SK-N-SH treated with all-trans-retinoic acid at 6 μM for 48 hours (cell line): Measurements from ENCODE around the gene ZNF672.
"Not testable (repeated sequence)": the region's sequence is repeated elsewhere in the genome, so short reads cannot be mapped to it uniquely, and the experiment has no call there.

Experiments
- ATAC-seq: fragments of 200-7000 bp; cut with Tn5 transposase; 3 replicates; pipeline ENCODE4 v1.9.1; 2020; ENCODE audit warnings: mild to moderate bottlenecking, moderate library complexity
- ARNTL ChIP-seq: fragments of 450-650 bp; formaldehyde crosslinking; IDR thresholded peaks from 2 replicates; pipeline ENCODE4 v1.5.0; 2020; ENCODE audit warnings: low read depth, mild to moderate bottlenecking, moderate library complexity, borderline replicate concordance
- BACH2 ChIP-seq: fragments of 250-450 bp; sonication (Bioruptor Pico); IDR thresholded peaks from 2 replicates; pipeline ENCODE4 v1.9.0; 2021; ENCODE audit warnings: mild to moderate bottlenecking, borderline replicate concordance
- CSDC2 ChIP-seq: fragments of 250-450 bp; sonication (Bioruptor Pico); IDR thresholded peaks from 2 replicates; pipeline ENCODE4 v1.5.0; 2020; ENCODE audit warnings: mild to moderate bottlenecking, moderate library complexity
- GLIS3 ChIP-seq: fragments of 250-450 bp; sonication (Bioruptor Pico); IDR thresholded peaks from 2 replicates; pipeline ENCODE4 v1.5.0; 2020; ENCODE audit warnings: mild to moderate bottlenecking, moderate library complexity
- ISL1 ChIP-seq: fragments of 250-450 bp; sonication (Bioruptor Pico); IDR thresholded peaks from 2 replicates; pipeline ENCODE4 v2.1.2; 2022; ENCODE audit warnings: mild to moderate bottlenecking, moderate library complexity
- OSR1 ChIP-seq: fragments of 250-450 bp; sonication (Bioruptor Pico); IDR thresholded peaks from 2 replicates; pipeline ENCODE4 v1.8.0; 2022; ENCODE audit warnings: moderate library complexity, mild to moderate bottlenecking, inconsistent platforms
- PPARA ChIP-seq: fragments of 250-450 bp; sonication (Bioruptor Pico); IDR thresholded peaks from 2 replicates; pipeline ENCODE4 v1.5.0; 2020; ENCODE audit warnings: mild to moderate bottlenecking, borderline replicate concordance
- RARB ChIP-seq: fragments of 250-450 bp; sonication (Bioruptor Pico); IDR thresholded peaks from 2 replicates; pipeline ENCODE4 v1.8.0; 2021; ENCODE audit warnings: mild to moderate bottlenecking, moderate library complexity
- SNAI2 ChIP-seq: fragments of 250-450 bp; sonication (Bioruptor Pico); IDR thresholded peaks from 2 replicates; pipeline ENCODE4 v1.5.0; 2020; ENCODE audit warnings: mild to moderate bottlenecking, moderate library complexity
- TCF4 ChIP-seq: fragments of 250-450 bp; sonication (Bioruptor Pico); IDR thresholded peaks from 2 replicates; pipeline ENCODE4 v1.8.0; 2021; ENCODE audit warnings: mild to moderate bottlenecking, moderate library complexity, borderline replicate concordance
- TOX ChIP-seq: fragments of 250-450 bp; sonication (Bioruptor Pico); IDR thresholded peaks from 2 replicates; pipeline ENCODE4 v1.8.0; 2021; ENCODE audit warnings: mild to moderate bottlenecking, moderate library complexity, borderline replicate concordance
- ZC3H10 ChIP-seq: fragments of 250-450 bp; sonication (Bioruptor Pico); IDR thresholded peaks from 2 replicates; pipeline ENCODE4 v1.5.1; 2021; ENCODE audit warnings: mild to moderate bottlenecking, moderate library complexity
- ZFP3 ChIP-seq: fragments of 250-450 bp; sonication (Bioruptor Pico); IDR thresholded peaks from 2 replicates; pipeline ENCODE4 v1.5.0; 2020; ENCODE audit warnings: mild to moderate bottlenecking, moderate library complexity
- ZFP30 ChIP-seq: fragments of 450-650 bp; formaldehyde crosslinking; IDR thresholded peaks from 2 replicates; pipeline ENCODE4 v1.5.0; 2022; ENCODE audit warnings: mild to moderate bottlenecking, moderate library complexity
- ZNF565 ChIP-seq: fragments of 450-650 bp; formaldehyde crosslinking; conservative IDR thresholded peaks from 2 replicates; pipeline ENCODE4 v1.5.0; 2020; ENCODE audit warnings: low read depth, mild to moderate bottlenecking, moderate library complexity
- ZNF70 ChIP-seq: fragments of 450-650 bp; formaldehyde crosslinking; IDR thresholded peaks from 2 replicates; pipeline ENCODE4 v1.5.0; 2020; ENCODE audit warnings: mild to moderate bottlenecking, moderate library complexity
- ZNF8 ChIP-seq: fragments of 450-650 bp; formaldehyde crosslinking; IDR thresholded peaks from 2 replicates; pipeline ENCODE4 v1.5.0; 2020; ENCODE audit warnings: mild to moderate bottlenecking, moderate library complexity
- TF ChIP-seq, protein P1 (sequence below): fragments of 250-450 bp; sonication (Bioruptor Pico); IDR thresholded peaks from 2 replicates; pipeline ENCODE4 v1.5.1; 2020; ENCODE audit warnings: low read depth, mild to moderate bottlenecking, moderate library complexity
- TF ChIP-seq, protein P2 (sequence below): fragments of 250-450 bp; sonication (Bioruptor Pico); IDR thresholded peaks from 2 replicates; pipeline ENCODE4 v1.8.0; 2020; ENCODE audit warnings: mild to moderate bottlenecking, moderate library complexity, borderline replicate concordance
- TF ChIP-seq, protein P3 (sequence below): fragments of 250-450 bp; sonication (Bioruptor Pico); IDR thresholded peaks from 2 replicates; pipeline ENCODE4 v1.5.1; 2021; ENCODE audit warnings: mild to moderate bottlenecking, moderate library complexity
- TF ChIP-seq, protein P4 (sequence below): fragments of 250-450 bp; sonication (Bioruptor Pico); IDR thresholded peaks from 2 replicates; pipeline ENCODE4 v1.8.0; 2021; ENCODE audit warnings: low read depth, mild to moderate bottlenecking, moderate library complexity, borderline replicate concordance
- TF ChIP-seq, protein P5 (sequence below): fragments of 250-450 bp; sonication (Bioruptor Pico); IDR thresholded peaks from 2 replicates; pipeline ENCODE4 v1.5.0; 2020; ENCODE audit warnings: mild to moderate bottlenecking, moderate library complexity

Gene ZNF672

DNA sequence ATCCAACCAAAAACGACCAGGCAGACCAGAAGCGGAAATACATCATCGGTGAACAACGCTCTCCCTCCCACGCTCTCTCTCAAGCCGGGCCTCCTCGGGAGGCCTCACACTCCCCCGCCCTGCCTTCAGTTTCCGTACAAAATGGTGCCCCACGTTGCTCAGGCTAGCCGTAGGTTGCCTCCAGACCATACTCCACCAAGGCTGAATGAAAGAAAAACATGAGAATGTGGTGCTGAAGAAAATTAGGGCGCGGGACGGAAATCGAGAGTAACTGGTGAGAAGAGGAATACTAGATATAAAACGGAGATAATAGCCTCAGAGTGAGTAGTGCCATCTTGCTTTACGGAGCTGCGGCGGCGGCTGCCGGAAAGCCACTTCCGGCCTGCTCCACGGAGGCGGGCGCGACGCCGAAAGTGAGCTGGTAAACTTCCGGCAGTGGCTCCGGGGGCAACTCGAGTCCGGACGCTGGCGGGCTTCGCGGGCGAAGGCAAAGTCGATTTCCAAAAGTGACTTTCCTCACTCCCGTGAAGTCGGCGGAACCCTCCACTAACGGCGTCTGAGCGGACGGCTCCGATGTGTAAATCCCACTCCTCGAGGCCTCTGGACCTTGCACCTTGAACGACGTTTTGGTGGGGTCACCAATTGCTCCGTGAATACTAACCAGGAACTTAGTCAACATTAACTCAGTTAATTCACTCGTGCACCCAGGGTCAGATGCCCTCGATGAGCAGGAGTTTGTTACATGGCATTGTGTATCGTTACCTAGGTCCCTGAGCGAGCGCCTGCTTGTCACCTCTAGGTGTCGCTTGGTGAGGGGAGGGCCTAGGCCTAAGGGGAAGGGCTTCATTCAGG is 11.9 kb upstream of the ZNF672 start, which contains the start of gene SH3BP5L:
SH3BP5L (minus strand) TSS at position 7 of the 852 bp plus-strand sequence. CDS start 980 bp downstream, outside the sequence.
- peak; percentile 92 for ATAC-seq
- TF ChIP-seq TCF4 (no peak), OSR1 (CRISPR knock-in tag) (no peak), ARNTL (CRISPR knock-in tag) (no peak), ISL1 (CRISPR knock-in tag) (no peak), ZC3H10 (CRISPR knock-in tag) (no peak), GLIS3 (CRISPR knock-in tag) (no peak), ZNF8 (CRISPR knock-in tag) (no peak), ZNF565 (no peak), PPARA (CRISPR knock-in tag) (no peak), CSDC2 (CRISPR knock-in tag) (no peak), BACH2 (CRISPR knock-in tag) (no peak), ZNF70 (no peak)
- TF ChIP-seq, protein P1, sequence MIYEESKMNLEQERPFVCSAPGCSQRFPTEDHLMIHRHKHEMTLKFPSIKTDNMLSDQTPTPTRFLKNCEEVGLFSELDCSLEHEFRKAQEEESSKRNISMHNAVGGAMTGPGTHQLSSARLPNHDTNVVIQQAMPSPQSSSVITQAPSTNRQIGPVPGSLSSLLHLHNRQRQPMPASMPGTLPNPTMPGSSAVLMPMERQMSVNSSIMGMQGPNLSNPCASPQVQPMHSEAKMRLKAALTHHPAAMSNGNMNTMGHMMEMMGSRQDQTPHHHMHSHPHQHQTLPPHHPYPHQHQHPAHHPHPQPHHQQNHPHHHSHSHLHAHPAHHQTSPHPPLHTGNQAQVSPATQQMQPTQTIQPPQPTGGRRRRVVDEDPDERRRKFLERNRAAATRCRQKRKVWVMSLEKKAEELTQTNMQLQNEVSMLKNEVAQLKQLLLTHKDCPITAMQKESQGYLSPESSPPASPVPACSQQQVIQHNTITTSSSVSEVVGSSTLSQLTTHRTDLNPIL (CRISPR knock-in tag) = no peak

DNA sequence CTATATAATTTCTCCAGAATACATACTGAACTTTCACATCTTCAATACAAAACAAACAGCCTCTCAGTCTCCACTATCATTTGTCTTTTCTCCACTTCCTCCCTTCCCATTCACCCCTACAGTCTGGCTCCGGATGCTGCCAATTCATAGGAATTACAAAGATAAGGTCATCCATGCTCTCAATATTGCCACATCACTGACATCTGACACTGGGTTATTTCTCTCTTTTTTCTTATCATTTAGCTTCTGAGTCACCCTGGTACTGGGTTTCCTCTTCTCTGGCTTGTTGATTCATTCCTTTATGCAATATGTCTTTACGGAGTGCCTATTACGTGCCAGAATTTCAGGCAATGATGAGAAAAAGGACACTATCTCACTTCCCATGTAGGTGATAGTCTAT is 9.2 kb upstream of the ZNF672 start:
- TF ChIP-seq, protein P2, sequence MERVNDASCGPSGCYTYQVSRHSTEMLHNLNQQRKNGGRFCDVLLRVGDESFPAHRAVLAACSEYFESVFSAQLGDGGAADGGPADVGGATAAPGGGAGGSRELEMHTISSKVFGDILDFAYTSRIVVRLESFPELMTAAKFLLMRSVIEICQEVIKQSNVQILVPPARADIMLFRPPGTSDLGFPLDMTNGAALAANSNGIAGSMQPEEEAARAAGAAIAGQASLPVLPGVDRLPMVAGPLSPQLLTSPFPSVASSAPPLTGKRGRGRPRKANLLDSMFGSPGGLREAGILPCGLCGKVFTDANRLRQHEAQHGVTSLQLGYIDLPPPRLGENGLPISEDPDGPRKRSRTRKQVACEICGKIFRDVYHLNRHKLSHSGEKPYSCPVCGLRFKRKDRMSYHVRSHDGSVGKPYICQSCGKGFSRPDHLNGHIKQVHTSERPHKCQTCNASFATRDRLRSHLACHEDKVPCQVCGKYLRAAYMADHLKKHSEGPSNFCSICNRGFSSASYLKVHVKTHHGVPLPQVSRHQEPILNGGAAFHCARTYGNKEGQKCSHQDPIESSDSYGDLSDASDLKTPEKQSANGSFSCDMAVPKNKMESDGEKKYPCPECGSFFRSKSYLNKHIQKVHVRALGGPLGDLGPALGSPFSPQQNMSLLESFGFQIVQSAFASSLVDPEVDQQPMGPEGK = no peak
- TF ChIP-seq SNAI2 (CRISPR knock-in tag) (no peak), RARB (CRISPR knock-in tag) (no peak), CSDC2 (CRISPR knock-in tag) (no peak), ZC3H10 (CRISPR knock-in tag) (no peak), ARNTL (CRISPR knock-in tag) (no peak), TOX (CRISPR knock-in tag) (no peak), PPARA (CRISPR knock-in tag) (no peak), GLIS3 (CRISPR knock-in tag) (no peak), ZFP3 (CRISPR knock-in tag) (no peak), ZNF8 (CRISPR knock-in tag) (no peak), ZFP30 (CRISPR knock-in tag) (no peak), TCF4 (no peak), BACH2 (CRISPR knock-in tag) (no peak)
- TF ChIP-seq, protein P3, sequence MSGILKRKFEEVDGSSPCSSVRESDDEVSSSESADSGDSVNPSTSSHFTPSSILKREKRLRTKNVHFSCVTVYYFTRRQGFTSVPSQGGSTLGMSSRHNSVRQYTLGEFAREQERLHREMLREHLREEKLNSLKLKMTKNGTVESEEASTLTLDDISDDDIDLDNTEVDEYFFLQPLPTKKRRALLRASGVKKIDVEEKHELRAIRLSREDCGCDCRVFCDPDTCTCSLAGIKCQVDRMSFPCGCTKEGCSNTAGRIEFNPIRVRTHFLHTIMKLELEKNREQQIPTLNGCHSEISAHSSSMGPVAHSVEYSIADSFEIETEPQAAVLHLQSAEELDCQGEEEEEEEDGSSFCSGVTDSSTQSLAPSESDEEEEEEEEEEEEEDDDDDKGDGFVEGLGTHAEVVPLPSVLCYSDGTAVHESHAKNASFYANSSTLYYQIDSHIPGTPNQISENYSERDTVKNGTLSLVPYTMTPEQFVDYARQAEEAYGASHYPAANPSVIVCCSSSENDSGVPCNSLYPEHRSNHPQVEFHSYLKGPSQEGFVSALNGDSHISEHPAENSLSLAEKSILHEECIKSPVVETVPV (CRISPR knock-in tag) = no peak
- TF ChIP-seq, protein P4, sequence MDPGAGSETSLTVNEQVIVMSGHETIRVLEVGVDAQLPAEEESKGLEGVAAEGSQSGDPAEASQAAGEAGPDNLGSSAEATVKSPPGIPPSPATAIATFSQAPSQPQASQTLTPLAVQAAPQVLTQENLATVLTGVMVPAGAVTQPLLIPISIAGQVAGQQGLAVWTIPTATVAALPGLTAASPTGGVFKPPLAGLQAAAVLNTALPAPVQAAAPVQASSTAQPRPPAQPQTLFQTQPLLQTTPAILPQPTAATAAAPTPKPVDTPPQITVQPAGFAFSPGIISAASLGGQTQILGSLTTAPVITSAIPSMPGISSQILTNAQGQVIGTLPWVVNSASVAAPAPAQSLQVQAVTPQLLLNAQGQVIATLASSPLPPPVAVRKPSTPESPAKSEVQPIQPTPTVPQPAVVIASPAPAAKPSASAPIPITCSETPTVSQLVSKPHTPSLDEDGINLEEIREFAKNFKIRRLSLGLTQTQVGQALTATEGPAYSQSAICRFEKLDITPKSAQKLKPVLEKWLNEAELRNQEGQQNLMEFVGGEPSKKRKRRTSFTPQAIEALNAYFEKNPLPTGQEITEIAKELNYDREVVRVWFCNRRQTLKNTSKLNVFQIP = no peak
- TF ChIP-seq, protein P5, sequence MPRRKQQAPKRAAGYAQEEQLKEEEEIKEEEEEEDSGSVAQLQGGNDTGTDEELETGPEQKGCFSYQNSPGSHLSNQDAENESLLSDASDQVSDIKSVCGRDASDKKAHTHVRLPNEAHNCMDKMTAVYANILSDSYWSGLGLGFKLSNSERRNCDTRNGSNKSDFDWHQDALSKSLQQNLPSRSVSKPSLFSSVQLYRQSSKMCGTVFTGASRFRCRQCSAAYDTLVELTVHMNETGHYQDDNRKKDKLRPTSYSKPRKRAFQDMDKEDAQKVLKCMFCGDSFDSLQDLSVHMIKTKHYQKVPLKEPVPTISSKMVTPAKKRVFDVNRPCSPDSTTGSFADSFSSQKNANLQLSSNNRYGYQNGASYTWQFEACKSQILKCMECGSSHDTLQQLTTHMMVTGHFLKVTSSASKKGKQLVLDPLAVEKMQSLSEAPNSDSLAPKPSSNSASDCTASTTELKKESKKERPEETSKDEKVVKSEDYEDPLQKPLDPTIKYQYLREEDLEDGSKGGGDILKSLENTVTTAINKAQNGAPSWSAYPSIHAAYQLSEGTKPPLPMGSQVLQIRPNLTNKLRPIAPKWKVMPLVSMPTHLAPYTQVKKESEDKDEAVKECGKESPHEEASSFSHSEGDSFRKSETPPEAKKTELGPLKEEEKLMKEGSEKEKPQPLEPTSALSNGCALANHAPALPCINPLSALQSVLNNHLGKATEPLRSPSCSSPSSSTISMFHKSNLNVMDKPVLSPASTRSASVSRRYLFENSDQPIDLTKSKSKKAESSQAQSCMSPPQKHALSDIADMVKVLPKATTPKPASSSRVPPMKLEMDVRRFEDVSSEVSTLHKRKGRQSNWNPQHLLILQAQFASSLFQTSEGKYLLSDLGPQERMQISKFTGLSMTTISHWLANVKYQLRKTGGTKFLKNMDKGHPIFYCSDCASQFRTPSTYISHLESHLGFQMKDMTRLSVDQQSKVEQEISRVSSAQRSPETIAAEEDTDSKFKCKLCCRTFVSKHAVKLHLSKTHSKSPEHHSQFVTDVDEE (CRISPR knock-in tag) = no peak
- ATAC-seq = no peak

DNA sequence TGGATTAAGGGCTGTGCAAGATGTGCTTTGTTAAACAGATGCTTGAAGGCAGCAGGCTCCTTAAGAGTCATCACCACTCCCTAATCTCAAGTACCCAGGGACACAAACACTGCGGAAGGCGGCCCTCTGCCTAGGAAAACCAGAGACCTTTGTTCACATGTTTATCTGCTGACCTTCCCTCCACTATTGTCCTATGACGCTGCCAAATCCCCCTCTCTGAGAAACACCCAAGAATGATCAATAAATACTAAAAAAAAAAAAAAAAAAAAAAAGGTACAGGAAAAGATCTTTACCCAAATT is 7.4 kb upstream of the ZNF672 start:
- ATAC-seq = not testable (repeated sequence)
